ENCODE measurements around the gene CDIP1. TPM values are rescaled to one million over a fixed set of nuclear protein-coding genes. Genes with fewer than 3 reads are reported as not detected.

Gene CDIP1
- total RNA-seq, 1 donor from 2014 or later: 64.7 TPM

GRCh38 chr16:4566144-4566543 is 27.6 kb upstream of the CDIP1 start:
- TF ChIP-seq EZH2 (IDR thresholded peaks at IDR 0.05; ENCODE audit: insufficient read depth, low read length): no peak
- TF ChIP-seq, protein P1, sequence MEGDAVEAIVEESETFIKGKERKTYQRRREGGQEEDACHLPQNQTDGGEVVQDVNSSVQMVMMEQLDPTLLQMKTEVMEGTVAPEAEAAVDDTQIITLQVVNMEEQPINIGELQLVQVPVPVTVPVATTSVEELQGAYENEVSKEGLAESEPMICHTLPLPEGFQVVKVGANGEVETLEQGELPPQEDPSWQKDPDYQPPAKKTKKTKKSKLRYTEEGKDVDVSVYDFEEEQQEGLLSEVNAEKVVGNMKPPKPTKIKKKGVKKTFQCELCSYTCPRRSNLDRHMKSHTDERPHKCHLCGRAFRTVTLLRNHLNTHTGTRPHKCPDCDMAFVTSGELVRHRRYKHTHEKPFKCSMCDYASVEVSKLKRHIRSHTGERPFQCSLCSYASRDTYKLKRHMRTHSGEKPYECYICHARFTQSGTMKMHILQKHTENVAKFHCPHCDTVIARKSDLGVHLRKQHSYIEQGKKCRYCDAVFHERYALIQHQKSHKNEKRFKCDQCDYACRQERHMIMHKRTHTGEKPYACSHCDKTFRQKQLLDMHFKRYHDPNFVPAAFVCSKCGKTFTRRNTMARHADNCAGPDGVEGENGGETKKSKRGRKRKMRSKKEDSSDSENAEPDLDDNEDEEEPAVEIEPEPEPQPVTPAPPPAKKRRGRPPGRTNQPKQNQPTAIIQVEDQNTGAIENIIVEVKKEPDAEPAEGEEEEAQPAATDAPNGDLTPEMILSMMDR (IDR thresholded peaks at IDR 0.05; ENCODE audit: insufficient read depth, low read depth, low read length): no peak
- no peaks in the 10 kb centered on the region for H3K9me3 ChIP-seq (ENCODE audit: insufficient read depth, low read depth, low read length)
- Mint-ChIP-seq H3K36me3 (ENCODE audit: low read depth, unreplicated experiment) (no peaks in the 10 kb centered on the region), H3K4me3 (ENCODE audit: unreplicated experiment) (no peak overlapping the region), H3K27ac (ENCODE audit: unreplicated experiment) (no peak overlapping the region), H3K4me1 (ENCODE audit: low read depth, unreplicated experiment) (no peaks in the 10 kb centered on the region), H3K9me3 (ENCODE audit: unreplicated experiment) (no peaks in the 10 kb centered on the region), H3K27me3 (ENCODE audit: low read depth, unreplicated experiment) (peaks cover 6% of the 10 kb centered on the region)
- no peaks in the 10 kb centered on the region for H4K20me1 ChIP-seq (ENCODE audit: insufficient read depth, low read length)
- no peak overlapping the region for H2AFZ ChIP-seq (ENCODE audit: low read depth, low read length)
- H3K9ac ChIP-seq (ENCODE audit: low read length): no peak overlapping the region
- H3K4me1 ChIP-seq (ENCODE audit: insufficient read depth, low read length): no peaks in the 10 kb centered on the region
- no peak for DNase-seq (ENCODE audit: low read depth)
- no peak overlapping the region for H3K4me3 ChIP-seq (ENCODE audit: insufficient read depth, low read depth, low read length)
- no peak overlapping the region for H3K27ac ChIP-seq (ENCODE audit: low read depth, low read length)
- H3K27me3 ChIP-seq (ENCODE audit: insufficient read depth, low read length): peaks cover 4% of the 10 kb centered on the region
- no peaks in the 10 kb centered on the region for H3K79me2 ChIP-seq (ENCODE audit: insufficient read depth, low read length)
- no peak overlapping the region for H3K4me2 ChIP-seq (ENCODE audit: low read length)
- FAIRE-seq: no peak
- H3K36me3 ChIP-seq (ENCODE audit: insufficient read depth, low read length): no peaks in the 10 kb centered on the region

DNA sequence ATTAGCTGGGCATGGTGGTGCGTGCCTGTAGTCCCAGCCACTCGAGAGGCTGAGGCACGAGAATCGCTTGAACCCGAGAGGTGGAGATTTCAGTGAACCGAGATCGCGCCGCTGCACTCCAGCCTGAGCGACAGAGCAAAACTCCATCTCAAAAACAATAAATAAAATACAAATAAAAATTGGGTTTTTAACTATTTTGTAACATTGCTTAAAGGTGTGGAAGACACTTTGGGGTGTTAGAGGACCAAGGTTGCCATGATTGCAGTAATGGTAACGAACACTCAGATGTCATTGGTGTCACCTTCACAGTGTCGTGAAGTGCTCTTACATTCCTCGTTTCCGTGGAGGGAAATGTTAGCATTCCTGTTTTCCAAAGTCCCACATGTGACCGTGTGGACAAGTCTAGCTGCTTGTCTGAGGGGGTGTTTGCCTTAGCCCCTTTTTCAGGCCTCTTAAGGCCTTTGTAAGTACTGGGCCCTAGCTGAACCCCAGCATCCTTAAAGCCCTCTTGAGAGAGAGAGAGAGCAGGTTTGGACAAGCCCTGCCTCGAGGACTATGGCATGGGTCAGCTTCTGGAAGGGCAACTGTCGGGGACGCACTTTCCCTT is 26.2 kb upstream of the CDIP1 start:
- no peak overlapping the region for H3K4me3 Mint-ChIP-seq (ENCODE audit: unreplicated experiment)
- H3K79me2 ChIP-seq (ENCODE audit: insufficient read depth, low read length): no peaks in the 10 kb centered on the region
- no peaks in the 10 kb centered on the region for H3K9me3 ChIP-seq (ENCODE audit: insufficient read depth, low read depth, low read length)
- no peak for TF ChIP-seq EZH2 (IDR thresholded peaks at IDR 0.05; ENCODE audit: insufficient read depth, low read length)
- TF ChIP-seq, protein P1 (IDR thresholded peaks at IDR 0.05; ENCODE audit: insufficient read depth, low read depth, low read length): no peak
- H3K4me1 ChIP-seq (ENCODE audit: insufficient read depth, low read length): no peaks in the 10 kb centered on the region
- no peaks in the 10 kb centered on the region for H3K9me3 Mint-ChIP-seq (ENCODE audit: unreplicated experiment)
- H3K36me3 ChIP-seq (ENCODE audit: insufficient read depth, low read length): no peaks in the 10 kb centered on the region
- H3K4me1 Mint-ChIP-seq (ENCODE audit: low read depth, unreplicated experiment): no peaks in the 10 kb centered on the region
- H3K4me3 ChIP-seq (ENCODE audit: insufficient read depth, low read depth, low read length): no peak overlapping the region
- no peaks in the 10 kb centered on the region for H4K20me1 ChIP-seq (ENCODE audit: insufficient read depth, low read length)
- no peak overlapping the region for H3K4me2 ChIP-seq (ENCODE audit: low read length)
- H3K27me3 ChIP-seq (ENCODE audit: insufficient read depth, low read length): peaks cover 4% of the 10 kb centered on the region
- no peak overlapping the region for H3K27ac Mint-ChIP-seq (ENCODE audit: unreplicated experiment)
- H3K36me3 Mint-ChIP-seq (ENCODE audit: low read depth, unreplicated experiment): no peaks in the 10 kb centered on the region
- no peak overlapping the region for H3K9ac ChIP-seq (ENCODE audit: low read length)
- FAIRE-seq: no peak
- no peak overlapping the region for H2AFZ ChIP-seq (ENCODE audit: low read depth, low read length)
- DNase-seq (ENCODE audit: low read depth): no peak
- peaks cover 6% of the 10 kb centered on the region for H3K27me3 Mint-ChIP-seq (ENCODE audit: low read depth, unreplicated experiment)
- no peak overlapping the region for H3K27ac ChIP-seq (ENCODE audit: low read depth, low read length)

DNA sequence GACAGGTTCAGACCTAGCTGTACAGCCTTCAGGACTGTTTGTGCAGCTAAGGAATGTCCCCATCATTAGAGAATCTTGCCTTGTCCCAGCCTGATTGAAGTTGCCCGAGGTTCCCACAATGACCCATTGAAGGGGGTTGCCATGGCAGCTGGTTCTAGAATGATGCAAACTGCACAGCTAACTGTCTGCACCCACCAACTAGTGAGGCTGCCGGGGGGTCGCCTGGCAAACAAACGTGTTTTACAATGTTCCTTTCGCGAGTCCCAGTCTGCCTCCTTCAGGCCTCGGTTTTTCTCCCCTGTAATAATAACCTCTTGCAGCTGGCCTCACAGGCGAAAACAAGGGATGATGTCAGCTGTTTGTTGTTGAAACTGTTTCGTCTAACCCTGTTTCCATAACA is 23.0 kb upstream of the CDIP1 start:
- H3K4me1 Mint-ChIP-seq (ENCODE audit: low read depth, unreplicated experiment): no peaks in the 10 kb centered on the region
- no peaks in the 10 kb centered on the region for H3K4me1 ChIP-seq (ENCODE audit: insufficient read depth, low read length)
- FAIRE-seq (no peak), DNase-seq (ENCODE audit: low read depth) (no peak)
- no peak overlapping the region for H3K4me3 ChIP-seq (ENCODE audit: insufficient read depth, low read depth, low read length)
- no peak for TF ChIP-seq EZH2 (IDR thresholded peaks at IDR 0.05; ENCODE audit: insufficient read depth, low read length)
- TF ChIP-seq, protein P1 (IDR thresholded peaks at IDR 0.05; ENCODE audit: insufficient read depth, low read depth, low read length): no peak
- no peaks in the 10 kb centered on the region for H4K20me1 ChIP-seq (ENCODE audit: insufficient read depth, low read length)
- no peaks in the 10 kb centered on the region for H3K9me3 ChIP-seq (ENCODE audit: insufficient read depth, low read depth, low read length)
- no peak overlapping the region for H3K9ac ChIP-seq (ENCODE audit: low read length)
- H3K27ac ChIP-seq (ENCODE audit: low read depth, low read length): no peak overlapping the region
- no peak overlapping the region for H3K27ac Mint-ChIP-seq (ENCODE audit: unreplicated experiment)
- H3K27me3 ChIP-seq (ENCODE audit: insufficient read depth, low read length): peaks cover 4% of the 10 kb centered on the region
- no peaks in the 10 kb centered on the region for H3K36me3 Mint-ChIP-seq (ENCODE audit: low read depth, unreplicated experiment)
- H3K4me3 Mint-ChIP-seq (ENCODE audit: unreplicated experiment): no peak overlapping the region
- no peaks in the 10 kb centered on the region for H3K79me2 ChIP-seq (ENCODE audit: insufficient read depth, low read length)
- no peak overlapping the region for H3K4me2 ChIP-seq (ENCODE audit: low read length)
- H3K36me3 ChIP-seq (ENCODE audit: insufficient read depth, low read length): no peaks in the 10 kb centered on the region
- no peaks in the 10 kb centered on the region for H3K9me3 Mint-ChIP-seq (ENCODE audit: unreplicated experiment)
- H2AFZ ChIP-seq (ENCODE audit: low read depth, low read length): no peak overlapping the region
- H3K27me3 Mint-ChIP-seq (ENCODE audit: low read depth, unreplicated experiment): peaks cover 8% of the 10 kb centered on the region
